Measurements from ENCODE around the gene PDGFRB.
A peak's percentile ranks its signal among the peaks of the same experiment; 100 is the strongest.

The PDGFRB gene

GRCh38 chr5:150160448-150161081 lies 4.9 kb upstream of the PDGFRB start:
- no peak for TF ChIP-seq CTCF (IDR thresholded peaks at IDR 0.05; ENCODE audit: insufficient read depth, low read length)
- TF ChIP-seq GABPA (IDR thresholded peaks at IDR 0.05; ENCODE audit: low read depth) = no peak
- H3K27me3 ChIP-seq (ENCODE audit: insufficient read depth, poor library complexity, severe bottlenecking) = peaks cover 6% of the 10 kb centered on the region
- no peak overlapping the region for H3K27ac ChIP-seq (replicated peaks)
- no peak overlapping the region for H3K4me3 ChIP-seq (replicated peaks; ENCODE audit: insufficient read depth, low read length)
- DNase-seq (ENCODE audit: low read depth in 1 of 2, low spot score in 1 of 2) = no peak

- DNase-seq (ENCODE audit: low read depth in 1 of 2, low spot score in 1 of 2) = peak; percentile 56 to 66
- Histone ChIP-seq H3K27ac (replicated peaks) (no peak overlapping the region), H3K4me3 (replicated peaks; ENCODE audit: insufficient read depth, low read length) (no peak overlapping the region), H3K27me3 (ENCODE audit: insufficient read depth, poor library complexity, severe bottlenecking) (peaks cover 8% of the 10 kb centered on the region)
- peak; percentile 61 for TF ChIP-seq POLR2AphosphoS5 (IDR thresholded peaks at IDR 0.05; ENCODE audit: low read depth)
- TF ChIP-seq GABPA (IDR thresholded peaks at IDR 0.05; ENCODE audit: low read depth) = 0 out of 2 replicates have a peak, but pooled peaks have one; percentile 40
- no peak for TF ChIP-seq REST (IDR thresholded peaks at IDR 0.05; ENCODE audit: insufficient replicate concordance, low read depth)
Observed at GRCh38 chr5:150159741-150160179, 4.1 kb upstream of the PDGFRB start.

- H3K27me3 ChIP-seq (ENCODE audit: insufficient read depth, poor library complexity, severe bottlenecking) = peaks cover 8% of the 10 kb centered on the region
- DNase-seq (ENCODE audit: low read depth in 1 of 2, low spot score in 1 of 2) = no peak
- TF ChIP-seq CTCF (IDR thresholded peaks at IDR 0.05; ENCODE audit: insufficient read depth, low read length) (no peak), REST (IDR thresholded peaks at IDR 0.05; ENCODE audit: insufficient replicate concordance, low read depth) (no peak), GABPA (IDR thresholded peaks at IDR 0.05; ENCODE audit: low read depth) (no peak), POLR2AphosphoS5 (IDR thresholded peaks at IDR 0.05; ENCODE audit: low read depth) (no peak), SPI1 (IDR thresholded peaks at IDR 0.05; ENCODE audit: borderline replicate concordance, low read depth) (no peak)
- no peak overlapping the region for H3K27ac ChIP-seq (replicated peaks)
- no peak overlapping the region for H3K4me3 ChIP-seq (replicated peaks; ENCODE audit: insufficient read depth, low read length)
Observed at GRCh38 chr5:150159031-150159430, 3.4 kb upstream of the PDGFRB start.

- no peak overlapping the region for H3K27ac ChIP-seq (replicated peaks)
- no peak for DNase-seq (ENCODE audit: low read depth in 1 of 2, low spot score in 1 of 2)
- H3K4me3 ChIP-seq (replicated peaks; ENCODE audit: insufficient read depth, low read length) = no peak overlapping the region
- peaks cover 8% of the 10 kb centered on the region for H3K27me3 ChIP-seq (ENCODE audit: insufficient read depth, poor library complexity, severe bottlenecking)
- TF ChIP-seq GABPA (IDR thresholded peaks at IDR 0.05; ENCODE audit: low read depth) (no peak), SPI1 (IDR thresholded peaks at IDR 0.05; ENCODE audit: borderline replicate concordance, low read depth) (no peak), REST (IDR thresholded peaks at IDR 0.05; ENCODE audit: insufficient replicate concordance, low read depth) (no peak), CTCF (IDR thresholded peaks at IDR 0.05; ENCODE audit: insufficient read depth, low read length) (no peak), POLR2AphosphoS5 (IDR thresholded peaks at IDR 0.05; ENCODE audit: low read depth) (no peak)
Observed at GRCh38 chr5:150158170-150158949, 2.7 kb upstream of the PDGFRB start.

All from HL-60 (cell line).